GM10248 (cell line): ENCODE data around the gene PADI4.

ENCODE experiments used
- CTCF ChIA-PET: fragments of 300-600 bp; sonication (Branson Sonifier 250); formaldehyde crosslinking; extraction: SDS; loops from one replicate; lab custom pipeline; 2021; ENCODE audit warnings: antibody characterized with exemption; lab: Yijun Ruan, JAX
- POLR2A ChIA-PET: fragments of 350-650 bp; sonication (Branson Sonifier 250); formaldehyde crosslinking; extraction: SDS; loops from one replicate; lab custom pipeline; 2020; ENCODE audit warnings: antibody characterized with exemption; lab: Yijun Ruan, JAX
- DNase-seq: peaks from one replicate; pipeline ENCODE4 v3.0.0; 2012; ENCODE audit errors: extremely low spot score
- CTCF ChIP-seq: IDR thresholded peaks from 2 replicates; pipeline ENCODE4 v1.5.1; 2012; ENCODE audit warnings: mild to moderate bottlenecking, low read depth; ENCODE audit errors: extremely low read depth, missing control alignments, control extremely low read depth

Gene PADI4

GRCh38 chr1:17264470-17264869 lies 43.5 kb upstream of the PADI4 start:
- ChIA-PET POLR2A (no interaction called here), CTCF (interaction anchor here (1.5 to 2.2 kb wide), 2 partner anchors 9 to 21 kb away, joined by 3 to 4 read pairs; no protein-coding TSS in a partner anchor)
- no peak for TF ChIP-seq CTCF
- DNase-seq: no peak

GRCh38 chr1:17265162-17265561 lies 42.8 kb upstream of the PADI4 start:
- no peak for TF ChIP-seq CTCF
- ChIA-PET CTCF (interaction anchor here (2.2 kb wide), 1 partner anchor 9 kb away, joined by 4 read pairs; no protein-coding TSS in a partner anchor), POLR2A (no interaction called here)
- no peak for DNase-seq

- no peak for TF ChIP-seq CTCF
- no peak for DNase-seq
- POLR2A ChIA-PET: no interaction called here
- CTCF ChIA-PET: no interaction called here
These were observed 42.0 kb upstream of the PADI4 start for GRCh38 chr1:17265950-17266349.

GRCh38 chr1:17270891-17271765 lies 36.9 kb upstream of the PADI4 start:
- DNase-seq: no peak
- no peak for TF ChIP-seq CTCF
- ChIA-PET POLR2A (no interaction called here), CTCF (interaction anchor here (1.2 to 1.6 kb wide), 3 partner anchors 12 to 211 kb away, joined by 3 to 4 read pairs (median 3); no protein-coding TSS in a partner anchor)

- no peak for DNase-seq
- POLR2A ChIA-PET: no interaction called here
- TF ChIP-seq CTCF: no peak
- CTCF ChIA-PET: interaction anchor here (1.2 to 2.9 kb wide), 4 partner anchors 11 to 212 kb away, joined by 3 to 12 read pairs (median 4); no protein-coding TSS in a partner anchor
These were observed 35.9 kb upstream of the PADI4 start for GRCh38 chr1:17272066-17272465.

GRCh38 chr1:17272646-17273045 lies 35.4 kb upstream of the PADI4 start:
- no peak for DNase-seq
- POLR2A ChIA-PET: no interaction called here
- CTCF ChIA-PET: interaction anchor here (1.1 to 2.9 kb wide), 5 partner anchors 10 to 334 kb away, joined by 3 to 12 read pairs (median 3); no protein-coding TSS in a partner anchor
- TF ChIP-seq CTCF: no peak
